ENCODE data around the gene HHIPL1. TPM values are rescaled to one million over a fixed set of nuclear protein-coding genes. Genes with fewer than 3 reads are reported as not detected.

HHIPL1 gene
- total and polyA plus RNA-seq, 2 of the 8 experiments (the other 6 are each of a cell fraction or from before 2014, with no cell fraction given): 1.5 to 2.6 TPM

DNA sequence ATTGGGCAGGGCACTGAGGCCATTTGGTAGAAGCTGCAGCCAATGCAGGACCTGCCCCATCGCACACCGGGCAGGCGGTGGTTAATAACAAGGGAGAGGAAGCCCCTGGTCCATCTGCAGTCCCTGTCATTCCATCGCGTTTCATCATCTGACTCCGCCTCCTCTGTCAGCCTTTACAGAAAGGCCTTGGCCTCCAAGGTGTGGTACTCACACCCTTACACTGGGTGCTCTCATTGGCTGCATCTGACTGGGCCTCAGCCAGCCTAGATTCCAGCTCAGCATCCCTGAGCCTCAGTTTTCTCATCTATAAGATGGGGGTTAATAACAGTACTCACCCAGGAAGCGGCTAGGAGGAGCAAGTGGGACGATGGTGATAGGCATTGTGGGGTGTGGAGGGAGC lies 14.7 kb upstream of the HHIPL1 start:
- no peak for DNase-seq (ENCODE audit: low read depth in 1 of 2, low spot score in 2 of 2)
- H4K8ac ChIP-seq (ENCODE audit: extremely low read depth, insufficient read depth, low read length): no peak overlapping the region
- H2BK120ac ChIP-seq (replicated peaks; ENCODE audit: low read depth, low read length): no peak overlapping the region
- H3K23me2 ChIP-seq (ENCODE audit: low read depth, low read length): peaks cover 5% of the 10 kb centered on the region; the same call in 1 of the 2 replicates
- no peaks in the 10 kb centered on the region; a peak in 4 of 7 replicates for H3K4me1 ChIP-seq (replicated peaks in 1 of 4; ENCODE audit: control insufficient read depth in 3 of 4, insufficient read depth in 4 of 4, low read length in 3 of 4)
- H3K27ac ChIP-seq (ENCODE audit: low read depth, low read length): no peak overlapping the region
- H3K79me1 ChIP-seq (ENCODE audit: low read depth, low read length): no peaks in the 10 kb centered on the region
- H2BK5ac ChIP-seq (ENCODE audit: low read depth, low read length): no peak overlapping the region
- no peaks in the 10 kb centered on the region for H3K27me3 ChIP-seq (replicated peaks in 1 of 4; ENCODE audit: control insufficient read depth in 3 of 4, extremely low read depth in 1 of 4, insufficient read depth in 3 of 4, low read length in 3 of 4)
- H4K5ac ChIP-seq (ENCODE audit: insufficient read length, low read depth, low read length): no peak overlapping the region
- H3K23ac ChIP-seq (ENCODE audit: insufficient read length): no peak overlapping the region
- H3K18ac ChIP-seq (ENCODE audit: extremely low read depth, low read length): no peak overlapping the region
- no peak for FAIRE-seq
- H3K14ac ChIP-seq (ENCODE audit: insufficient read length): no peak overlapping the region
- H3K4me2 ChIP-seq (ENCODE audit: insufficient read depth in 1 of 2, low read depth in 2 of 2, low read length in 2 of 2): no peak overlapping the region
- peak; percentile 41; the same call in 1 of the 2 replicates for TF ChIP-seq KDM1A (IDR thresholded peaks at IDR 0.05; ENCODE audit: borderline replicate concordance, low read length)
- no peak for TF ChIP-seq POLR2A (IDR thresholded peaks at IDR 0.05; ENCODE audit: control extremely low read depth in 1 of 2, low read depth in 2 of 2, low read length in 2 of 2)
- no peaks in the 10 kb centered on the region for H3K79me2 ChIP-seq (ENCODE audit: control insufficient read depth in 1 of 2, insufficient read depth in 2 of 2, low read length in 2 of 2)
- H3K4me3 ChIP-seq (ENCODE audit: extremely low read depth in 1 of 4, insufficient read depth in 2 of 4, low read depth in 3 of 4, low read length in 4 of 4): no peak overlapping the region
- no peaks in the 10 kb centered on the region for H3K9me3 ChIP-seq (ENCODE audit: insufficient read depth in 2 of 2, low read depth in 1 of 2, low read length in 1 of 2)
- no peak overlapping the region for H2AFZ ChIP-seq (ENCODE audit: low read length)
- no peak overlapping the region for H2BK15ac ChIP-seq (ENCODE audit: low read length)
- H4K20me1 ChIP-seq (replicated peaks in 1 of 2; ENCODE audit: control insufficient read depth in 1 of 2, insufficient read depth in 2 of 2, low read length in 2 of 2): peaks cover 0 to 4% of the 10 kb centered on the region in 2 experiments
- 0 out of 2 replicates have a peak overlapping the region, but pooled peaks have one; percentile 39 for H2BK12ac ChIP-seq (ENCODE audit: low read depth, low read length)
- no peak overlapping the region for H3K56ac ChIP-seq (replicated peaks; ENCODE audit: insufficient read length, low read depth, low read length)
- 89% methylated on average over 7 of the region's 8 CpGs; no CpG with 5 or more reads in 1 of the 2 experiments for WGBS, 2 experiments (ENCODE audit: extremely low coverage in 1 of 2, insufficient coverage in 1 of 2, insufficient read length in 1 of 2, insufficient replicate concordance in 2 of 2, low coverage in 1 of 2, low lambda C conversion rate in 2 of 2, missing lambda C conversion rate in 1 of 2)
- 0 out of 2 replicates have a peak overlapping the region, but pooled peaks have one; percentile 61 for H2BK20ac ChIP-seq (ENCODE audit: low read length)
- POLR2A ChIA-PET (ENCODE audit: partially characterized antibody): no interaction called here
- H4K91ac ChIP-seq (replicated peaks; ENCODE audit: insufficient read length, low read length): no peak overlapping the region
- H3K9ac ChIP-seq (replicated peaks in 1 of 4; ENCODE audit: extremely low read depth in 1 of 4, low read depth in 3 of 4, low read length in 3 of 4): no peak overlapping the region
- no peak overlapping the region for H3K4ac ChIP-seq (replicated peaks; ENCODE audit: insufficient read length, low read depth, low read length)
- H2AK5ac ChIP-seq (ENCODE audit: low read depth, low read length): no peak overlapping the region
- H3K36me3 ChIP-seq (ENCODE audit: control insufficient read depth in 2 of 4, insufficient read depth in 4 of 4, low read length in 3 of 4): no peaks in the 10 kb centered on the region
- CTCF ChIA-PET (ENCODE audit: partially characterized antibody): interaction anchor here (0.7 to 4.8 kb wide), 19 partner anchors 10 to 526 kb away, joined by 3 to 32 read pairs (median 3); no protein-coding TSS in a partner anchor

Data from H1 (cell line).